ENCODE data around the gene AURKA. TPM values are rescaled to one million over a fixed set of nuclear protein-coding genes. Genes with fewer than 3 reads are reported as not detected.
A peak's percentile ranks its signal among the peaks of the same experiment; 100 is the strongest.
"Not testable (repeated sequence)": the region's sequence is repeated elsewhere in the genome, so short reads cannot be mapped to it uniquely, and the experiment has no call there.

The AURKA gene
- total RNA-seq, 1 donor from 2014 or later: 14.8 TPM

- peak within 1 kb of the TSS; percentile 63 for H3K27ac Mint-ChIP-seq (ENCODE audit: unreplicated experiment)
- peaks cover 3% of the 10 kb centered on the region for H3K36me3 Mint-ChIP-seq (ENCODE audit: low read depth, unreplicated experiment)
- peaks cover 19% of the 10 kb centered on the region for H3K4me1 Mint-ChIP-seq (ENCODE audit: low read depth, unreplicated experiment)
- peaks cover 15% of the 10 kb centered on the region for H3K79me2 ChIP-seq (ENCODE audit: insufficient read depth, low read length)
- peaks cover 18% of the 10 kb centered on the region for H3K4me1 ChIP-seq (ENCODE audit: insufficient read depth, low read length)
- H3K4me3 ChIP-seq (ENCODE audit: insufficient read depth, low read depth, low read length): peak within 1 kb of the TSS; percentile 48
- peaks cover 9% of the 10 kb centered on the region for H3K36me3 ChIP-seq (ENCODE audit: insufficient read depth, low read length)
- peak within 1 kb of the TSS; percentile 81 for H3K27ac ChIP-seq (ENCODE audit: low read depth, low read length)
- peak within 1 kb of the TSS; percentile 76 for H3K9ac ChIP-seq (ENCODE audit: low read length)
- TF ChIP-seq, protein P1, sequence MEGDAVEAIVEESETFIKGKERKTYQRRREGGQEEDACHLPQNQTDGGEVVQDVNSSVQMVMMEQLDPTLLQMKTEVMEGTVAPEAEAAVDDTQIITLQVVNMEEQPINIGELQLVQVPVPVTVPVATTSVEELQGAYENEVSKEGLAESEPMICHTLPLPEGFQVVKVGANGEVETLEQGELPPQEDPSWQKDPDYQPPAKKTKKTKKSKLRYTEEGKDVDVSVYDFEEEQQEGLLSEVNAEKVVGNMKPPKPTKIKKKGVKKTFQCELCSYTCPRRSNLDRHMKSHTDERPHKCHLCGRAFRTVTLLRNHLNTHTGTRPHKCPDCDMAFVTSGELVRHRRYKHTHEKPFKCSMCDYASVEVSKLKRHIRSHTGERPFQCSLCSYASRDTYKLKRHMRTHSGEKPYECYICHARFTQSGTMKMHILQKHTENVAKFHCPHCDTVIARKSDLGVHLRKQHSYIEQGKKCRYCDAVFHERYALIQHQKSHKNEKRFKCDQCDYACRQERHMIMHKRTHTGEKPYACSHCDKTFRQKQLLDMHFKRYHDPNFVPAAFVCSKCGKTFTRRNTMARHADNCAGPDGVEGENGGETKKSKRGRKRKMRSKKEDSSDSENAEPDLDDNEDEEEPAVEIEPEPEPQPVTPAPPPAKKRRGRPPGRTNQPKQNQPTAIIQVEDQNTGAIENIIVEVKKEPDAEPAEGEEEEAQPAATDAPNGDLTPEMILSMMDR (IDR thresholded peaks at IDR 0.05; ENCODE audit: insufficient read depth, low read depth, low read length): no peak
- no peak for TF ChIP-seq EZH2 (IDR thresholded peaks at IDR 0.05; ENCODE audit: insufficient read depth, low read length)
- H3K9me3 Mint-ChIP-seq (ENCODE audit: unreplicated experiment): no peaks in the 10 kb centered on the region
- peak within 1 kb of the TSS; percentile 79 for H3K4me2 ChIP-seq (ENCODE audit: low read length)
- H3K27me3 ChIP-seq (ENCODE audit: insufficient read depth, low read length): no peaks in the 10 kb centered on the region
- H3K9me3 ChIP-seq (ENCODE audit: insufficient read depth, low read depth, low read length): no peaks in the 10 kb centered on the region
- H3K4me3 Mint-ChIP-seq (ENCODE audit: unreplicated experiment): peak within 1 kb of the TSS; percentile 15
- no peaks in the 10 kb centered on the region for H3K27me3 Mint-ChIP-seq (ENCODE audit: low read depth, unreplicated experiment)
- H2AFZ ChIP-seq (ENCODE audit: low read depth, low read length): peak within 1 kb of the TSS; percentile 6
- peak; percentile 93 for DNase-seq (ENCODE audit: low read depth)
- peaks cover 4% of the 10 kb centered on the region for H4K20me1 ChIP-seq (ENCODE audit: insufficient read depth, low read length)
- FAIRE-seq: no peak
Measured at GRCh38 chr20:56411759-56412472, 19.9 kb upstream of the AURKA start, which contains the start of gene CASS4. CASS4 (plus strand) TSS chr20:56412260; CDS start chr20:56412459, 199 bp downstream.

DNA sequence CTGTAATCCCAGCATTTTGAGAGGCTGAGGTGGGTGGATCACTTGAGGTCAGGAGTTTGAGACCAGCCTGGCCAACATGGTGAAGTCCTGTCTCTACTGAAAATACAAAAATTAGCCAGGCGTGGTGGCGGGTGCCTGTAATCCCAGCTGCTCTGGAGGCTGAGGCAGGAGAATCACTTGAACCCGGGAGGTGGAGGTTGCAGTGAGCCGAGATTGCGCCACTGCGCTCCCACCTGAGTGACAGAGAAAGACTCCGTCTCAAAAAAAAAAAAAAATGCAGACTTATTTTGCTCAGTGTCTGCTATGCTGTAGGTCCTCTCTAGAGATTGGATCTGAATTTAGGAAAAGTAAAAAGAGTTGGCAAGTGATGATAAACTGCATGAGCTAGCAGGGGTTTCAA lies 19.3 kb upstream of the AURKA start:
- H3K4me1 Mint-ChIP-seq (ENCODE audit: low read depth, unreplicated experiment): peaks cover 19% of the 10 kb centered on the region
- H3K4me3 ChIP-seq (ENCODE audit: insufficient read depth, low read depth, low read length): peak overlapping the region; percentile 48
- H3K9me3 Mint-ChIP-seq (ENCODE audit: unreplicated experiment); H2AFZ ChIP-seq (ENCODE audit: low read depth, low read length); DNase-seq (ENCODE audit: low read depth); FAIRE-seq; H3K36me3 Mint-ChIP-seq (ENCODE audit: low read depth, unreplicated experiment); H4K20me1 ChIP-seq (ENCODE audit: insufficient read depth, low read length); H3K9me3 ChIP-seq (ENCODE audit: insufficient read depth, low read depth, low read length); H3K27me3 ChIP-seq (ENCODE audit: insufficient read depth, low read length); H3K27me3 Mint-ChIP-seq (ENCODE audit: low read depth, unreplicated experiment): not testable (repeated sequence)
- peak overlapping the region; percentile 76 for H3K9ac ChIP-seq (ENCODE audit: low read length)
- H3K79me2 ChIP-seq (ENCODE audit: insufficient read depth, low read length): peaks cover 15% of the 10 kb centered on the region
- peak overlapping the region; percentile 63 for H3K27ac Mint-ChIP-seq (ENCODE audit: unreplicated experiment)
- H3K4me3 Mint-ChIP-seq (ENCODE audit: unreplicated experiment): peak overlapping the region; percentile 15
- peak overlapping the region; percentile 79 for H3K4me2 ChIP-seq (ENCODE audit: low read length)
- peaks cover 12% of the 10 kb centered on the region for H3K36me3 ChIP-seq (ENCODE audit: insufficient read depth, low read length)
- H3K27ac ChIP-seq (ENCODE audit: low read depth, low read length): peak overlapping the region; percentile 81
- H3K4me1 ChIP-seq (ENCODE audit: insufficient read depth, low read length): peaks cover 18% of the 10 kb centered on the region

DNA sequence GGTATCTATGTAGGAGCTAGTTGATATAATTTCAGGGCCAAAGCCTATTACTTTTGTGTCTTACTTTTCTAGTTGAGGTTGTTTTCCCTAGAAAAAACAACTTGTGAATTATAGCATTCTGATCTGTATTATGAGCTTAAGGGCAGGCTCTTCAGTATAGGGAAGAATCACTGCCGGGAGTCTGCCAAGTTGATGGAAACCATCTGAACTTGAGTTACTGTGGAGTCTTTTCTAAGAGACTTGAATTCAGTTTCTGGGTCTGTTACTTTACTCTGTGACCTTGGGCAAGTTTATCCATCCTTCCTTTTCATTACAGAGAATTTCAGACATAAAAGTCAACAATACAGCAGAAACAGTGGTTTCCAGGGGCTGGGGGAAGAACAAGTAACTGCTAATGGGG lies 17.9 kb upstream of the AURKA start:
- FAIRE-seq: no peak
- Histone ChIP-seq H3K4me1 (ENCODE audit: insufficient read depth, low read length) (peaks cover 11% of the 10 kb centered on the region), H3K36me3 (ENCODE audit: insufficient read depth, low read length) (peaks cover 17% of the 10 kb centered on the region), H3K9me3 (ENCODE audit: insufficient read depth, low read depth, low read length) (no peaks in the 10 kb centered on the region), H3K27ac (ENCODE audit: low read depth, low read length) (no peak overlapping the region), H3K4me2 (ENCODE audit: low read length) (no peak overlapping the region), H4K20me1 (ENCODE audit: insufficient read depth, low read length) (peaks cover 4% of the 10 kb centered on the region), H3K79me2 (ENCODE audit: insufficient read depth, low read length) (peaks cover 12% of the 10 kb centered on the region), H2AFZ (ENCODE audit: low read depth, low read length) (no peak overlapping the region), H3K27me3 (ENCODE audit: insufficient read depth, low read length) (no peaks in the 10 kb centered on the region), H3K9ac (ENCODE audit: low read length) (no peak overlapping the region), H3K4me3 (ENCODE audit: insufficient read depth, low read depth, low read length) (no peak overlapping the region)
- H3K4me1 Mint-ChIP-seq (ENCODE audit: low read depth, unreplicated experiment): peaks cover 16% of the 10 kb centered on the region
- TF ChIP-seq EZH2 (IDR thresholded peaks at IDR 0.05; ENCODE audit: insufficient read depth, low read length): no peak
- TF ChIP-seq, protein P1 (IDR thresholded peaks at IDR 0.05; ENCODE audit: insufficient read depth, low read depth, low read length): no peak
- no peaks in the 10 kb centered on the region for H3K27me3 Mint-ChIP-seq (ENCODE audit: low read depth, unreplicated experiment)
- peaks cover 3% of the 10 kb centered on the region for H3K36me3 Mint-ChIP-seq (ENCODE audit: low read depth, unreplicated experiment)
- H3K27ac Mint-ChIP-seq (ENCODE audit: unreplicated experiment): no peak overlapping the region
- H3K9me3 Mint-ChIP-seq (ENCODE audit: unreplicated experiment): no peaks in the 10 kb centered on the region
- DNase-seq (ENCODE audit: low read depth): no peak
- no peak overlapping the region for H3K4me3 Mint-ChIP-seq (ENCODE audit: unreplicated experiment)
